Measurements from ENCODE around the gene PSIP1.

GRCh38 chr9:15509931-15510788 is 610 bp downstream of the PSIP1 start:
- TF ChIP-seq CTCF (conservative IDR thresholded peaks at IDR 0.05 in 1 of 2, IDR thresholded peaks at IDR 0.05 in 1 of 2; ENCODE audit: low read depth in 1 of 2, low read length in 2 of 2): no peak
- TF ChIP-seq EZH2 (IDR thresholded peaks at IDR 0.05; ENCODE audit: low read length, missing control alignments): no peak

Data from fibroblast of lung (primary cell).